Right lobe of liver (tissue), 6 donors: ENCODE data around the gene CDH13. TPM values are rescaled to one million over a fixed set of nuclear protein-coding genes. Genes with fewer than 3 reads are reported as not detected.
"Not testable (repeated sequence)": the region's sequence is repeated elsewhere in the genome, so short reads cannot be mapped to it uniquely, and the experiment has no call there.

Source experiments
- ATAC-seq, 4 donors: fragments of 200-7000 bp; cut with Tn5 transposase; one replicate each; pipeline ENCODE4 v1.9.1; 2020; ENCODE audit warnings: mild to moderate bottlenecking in 4 of 4, moderate library complexity in 4 of 4
- DNase-seq, 3 donors: peaks; one replicate each; pipeline ENCODE4 v3.0.0-alpha.2; 2020
- H3K27ac ChIP-seq, 3 donors: fragments of 200-600 bp; one replicate each; pipeline ENCODE4 v1.8.0; 2022
- H3K27me3 ChIP-seq, 2 donors: fragments of 200-600 bp; one replicate each; pipeline ENCODE4 v1.8.0; 2022
- H3K36me3 ChIP-seq, 4 donors: fragments of 200-600 bp; sonication (generic) in 1 of 4; one replicate each; pipeline versions ENCODE4 v1.5.1 to v1.8.0; 2017 to 2022; ENCODE audit warnings: control low read depth in 1 of 4
- H3K4me1 ChIP-seq, 4 donors: fragments of 200-600 bp; sonication (generic) in 1 of 4; one replicate each; pipeline versions ENCODE4 v1.5.1 to v1.8.0; 2017 to 2022; ENCODE audit warnings: control low read depth in 1 of 4
- H3K4me3 ChIP-seq, 3 donors: fragments of 200-600 bp; one replicate each; pipeline ENCODE4 v1.8.0; 2022
- H3K9me3 ChIP-seq, 4 donors: fragments of 200-600 bp; sonication (generic) in 1 of 4; one replicate each; pipeline versions ENCODE4 v1.5.1 to v1.8.0; 2017 to 2022; ENCODE audit warnings: control low read depth in 1 of 4
- POLR2A ChIP-seq: fragments of 450-650 bp; IDR thresholded peaks from one replicate; pipeline ENCODE4 v1.6.1; 2017; ENCODE audit warnings: antibody characterized with exemption, mild to moderate bottlenecking
- WGBS: methylation state at CpG from one replicate; pipeline ENCODE4 v1.1.6; 2018; ENCODE audit warnings: low coverage, low lambda C conversion rate; ENCODE audit not compliant: insufficient coverage; ENCODE audit errors: missing lambda C conversion rate; 5-methylcytosine and 5-hydroxymethylcytosine counted together
- intact Hi-C, 2 donors: fragments of 100-400 bp; cut with DNase I; formaldehyde crosslinking; loops; one replicate each; pipeline versions ENCODE4 v1.11.2 to v1.14.1; 2022
- total RNA-seq, 6 experiments: library from RNA; depleted of rRNA in 2 of 6; stranded (reverse); fragments of >200 nt in 2 of 6; fragmentation: NEBNext Ultra II Directional in 3 of 6; extraction: Animal tissue kit (Norgen Biotek cat#: 25700) in 3 of 6; gene quantifications; one replicate each; pipeline versions ENCODE4 v1.1.0 to v1.2.4, GENCODE V29; 2016 to 2023
- TF ChIP-seq, protein P1 (sequence below), 4 donors: fragments of 200-600 bp in 3 of 4; fragments of 450-650 bp in 1 of 4; IDR thresholded peaks; one replicate each; pipeline versions ENCODE4 v1.5.1 to v1.8.0; 2016 to 2022; ENCODE audit warnings: antibody characterized with exemption in 4 of 4, mild to moderate bottlenecking in 2 of 4
- donor health status: DM: no; HTN: yes; CAD: no.
- donor health status: DM: no; HTN: no; CAD: no.
- donor health status: DM: no; HTN: no; CAD: no.
- donor health status: DM: no; HTN: yes; CAD: no.
- donor health status: DM: no; HTN: yes; CAD: no.

The CDH13 gene
- total RNA-seq, 6 experiments from 2014 or later, result 0.13 to 4.6 (median 0.49) TPM

- Histone ChIP-seq H3K4me1 (no peaks in the 10 kb centered on the region), H3K4me3 (no peak overlapping the region), H3K27me3 (no peaks in the 10 kb centered on the region), H3K9me3 (no peaks in the 10 kb centered on the region), H3K27ac (no peak overlapping the region), H3K36me3 (no peaks in the 10 kb centered on the region)
- WGBS, result 47% methylated on average over 9 of the region's 9 CpGs
- ATAC-seq, result no peak
- intact Hi-C loops, result no loop called here
- DNase-seq, result no peak
- TF ChIP-seq, protein P1, sequence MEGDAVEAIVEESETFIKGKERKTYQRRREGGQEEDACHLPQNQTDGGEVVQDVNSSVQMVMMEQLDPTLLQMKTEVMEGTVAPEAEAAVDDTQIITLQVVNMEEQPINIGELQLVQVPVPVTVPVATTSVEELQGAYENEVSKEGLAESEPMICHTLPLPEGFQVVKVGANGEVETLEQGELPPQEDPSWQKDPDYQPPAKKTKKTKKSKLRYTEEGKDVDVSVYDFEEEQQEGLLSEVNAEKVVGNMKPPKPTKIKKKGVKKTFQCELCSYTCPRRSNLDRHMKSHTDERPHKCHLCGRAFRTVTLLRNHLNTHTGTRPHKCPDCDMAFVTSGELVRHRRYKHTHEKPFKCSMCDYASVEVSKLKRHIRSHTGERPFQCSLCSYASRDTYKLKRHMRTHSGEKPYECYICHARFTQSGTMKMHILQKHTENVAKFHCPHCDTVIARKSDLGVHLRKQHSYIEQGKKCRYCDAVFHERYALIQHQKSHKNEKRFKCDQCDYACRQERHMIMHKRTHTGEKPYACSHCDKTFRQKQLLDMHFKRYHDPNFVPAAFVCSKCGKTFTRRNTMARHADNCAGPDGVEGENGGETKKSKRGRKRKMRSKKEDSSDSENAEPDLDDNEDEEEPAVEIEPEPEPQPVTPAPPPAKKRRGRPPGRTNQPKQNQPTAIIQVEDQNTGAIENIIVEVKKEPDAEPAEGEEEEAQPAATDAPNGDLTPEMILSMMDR (IDR thresholded peaks at IDR 0.05), result no peak
- no peak for TF ChIP-seq POLR2A
Measured at GRCh38 chr16:82915139-82915824, 288.5 kb downstream of the CDH13 start.

- intact Hi-C loops, result no loop called here
- Histone ChIP-seq H3K9me3 (no peaks in the 10 kb centered on the region), H3K36me3 (no peaks in the 10 kb centered on the region), H3K4me3 (no peak overlapping the region), H3K27me3 (no peaks in the 10 kb centered on the region), H3K4me1 (no peaks in the 10 kb centered on the region), H3K27ac (no peak overlapping the region)
- 49% methylated on average over 5 of the region's 5 CpGs for WGBS
- no peak for ATAC-seq
- TF ChIP-seq POLR2A, result no peak
- DNase-seq, result no peak
Measured at GRCh38 chr16:82917886-82918595, 291.3 kb downstream of the CDH13 start.

GRCh38 chr16:82924075-82924854 lies 297.5 kb downstream of the CDH13 start:
- Histone ChIP-seq H3K27ac (no peak overlapping the region), H3K27me3 (no peaks in the 10 kb centered on the region), H3K9me3 (no peaks in the 10 kb centered on the region), H3K4me3 (no peak overlapping the region), H3K36me3 (no peaks in the 10 kb centered on the region), H3K4me1 (no peaks in the 10 kb centered on the region)
- intact Hi-C loops, result no loop called here
- TF ChIP-seq, protein P1 (IDR thresholded peaks at IDR 0.05), result no peak
- no peak for TF ChIP-seq POLR2A
- ATAC-seq, result no peak
- WGBS, result 29% methylated on average over 10 of the region's 10 CpGs
- DNase-seq, result no peak

GRCh38 chr16:82926500-82926899 lies 299.7 kb downstream of the CDH13 start:
- Histone ChIP-seq H3K4me1 (no peaks in the 10 kb centered on the region), H3K9me3 (no peaks in the 10 kb centered on the region), H3K27me3 (no peaks in the 10 kb centered on the region), H3K36me3 (no peaks in the 10 kb centered on the region), H3K27ac (no peak overlapping the region), H3K4me3 (no peak overlapping the region)
- intact Hi-C loops, result no loop called here
- DNase-seq (no peak), ATAC-seq (no peak)
- no peak for TF ChIP-seq POLR2A
- TF ChIP-seq, protein P1 (IDR thresholded peaks at IDR 0.05), result no peak
- 45% methylated on average over 2 of the region's 2 CpGs for WGBS

DNA sequence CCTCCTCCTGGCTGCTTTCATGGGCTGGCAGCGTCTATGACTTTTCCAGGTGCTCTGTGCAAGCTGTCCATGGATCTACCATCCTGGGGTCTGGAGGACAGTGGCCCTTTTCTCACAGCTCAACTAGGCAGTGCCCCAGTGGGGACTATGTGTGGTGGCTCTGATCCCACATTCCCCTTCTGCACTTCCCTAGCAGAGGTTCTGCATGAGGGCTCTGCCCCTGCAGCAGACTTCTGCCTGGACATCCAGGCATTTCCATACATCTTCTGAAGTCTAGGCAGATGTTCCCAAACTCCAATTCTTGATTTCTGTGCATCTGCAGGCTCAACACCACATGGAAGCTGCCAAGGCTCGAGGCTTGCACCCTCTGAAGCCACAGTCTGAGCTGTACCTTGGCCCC lies 307.2 kb downstream of the CDH13 start:
- H3K27ac ChIP-seq, intact Hi-C loops, H3K9me3 ChIP-seq, H3K4me3 ChIP-seq, H3K36me3 ChIP-seq, H3K4me1 ChIP-seq, H3K27me3 ChIP-seq, DNase-seq, ATAC-seq: not testable (repeated sequence)
- WGBS, result no CpG with 5 or more reads among the region's 2 CpGs
